ENCODE results near the gene LRP6.
"Not testable (repeated sequence)": the region's sequence is repeated elsewhere in the genome, so short reads cannot be mapped to it uniquely, and the experiment has no call there.

LRP6 gene

GRCh38 chr12:12171991-12172511 is 94.8 kb downstream of the LRP6 start:
- peak; percentile 72 for DNase-seq

- DNase-seq, result no peak
Measured at GRCh38 chr12:12167847-12168246, 99.0 kb downstream of the LRP6 start.

GRCh38 chr12:12166751-12167150 is 100.1 kb downstream of the LRP6 start:
- no peak for DNase-seq

GRCh38 chr12:12159988-12160387 is 106.9 kb downstream of the LRP6 start:
- no peak for DNase-seq

- DNase-seq, result no peak
Measured at GRCh38 chr12:12158858-12159257, 108.0 kb downstream of the LRP6 start.

DNA sequence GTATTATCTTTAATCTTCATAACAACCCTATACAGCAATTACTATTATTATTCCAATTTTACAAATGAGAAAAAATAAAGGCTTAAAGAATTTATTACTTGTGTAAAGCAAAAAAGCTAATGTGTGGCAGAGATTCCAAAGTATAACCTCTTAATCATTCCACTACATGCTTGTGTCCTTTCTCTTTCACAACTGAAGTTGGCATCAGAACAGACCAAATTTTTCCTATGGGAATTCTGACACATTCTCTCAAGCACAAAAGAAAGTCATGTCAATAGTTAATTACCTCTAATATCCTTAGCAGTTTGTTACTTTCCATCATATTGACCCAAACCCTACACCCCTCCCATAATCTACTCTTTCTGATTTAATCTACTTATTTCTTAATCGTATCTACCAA is 109.4 kb downstream of the LRP6 start:
- DNase-seq, result no peak

DNA sequence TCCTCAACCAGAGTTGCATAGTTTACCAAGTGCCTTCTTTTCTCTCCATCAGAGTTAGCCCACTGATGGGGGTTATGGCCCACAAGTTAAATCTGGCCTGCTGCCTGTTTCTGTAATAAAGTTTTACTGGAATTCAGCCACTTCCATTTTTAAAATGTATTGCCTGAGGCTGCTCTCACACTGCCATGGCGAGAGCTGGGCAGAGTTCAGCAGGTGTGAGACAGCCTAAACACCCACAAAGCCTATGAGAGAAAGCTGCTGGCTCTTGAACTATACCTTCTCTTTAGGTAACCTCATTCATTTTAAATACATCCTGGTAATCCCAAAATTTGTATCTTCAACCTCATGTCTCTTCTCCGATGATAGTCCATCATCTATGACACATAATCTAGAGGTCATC is 110.0 kb downstream of the LRP6 start:
- no peak for DNase-seq

GRCh38 chr12:12156116-12156515 is 110.7 kb downstream of the LRP6 start:
- no peak for DNase-seq

DNA sequence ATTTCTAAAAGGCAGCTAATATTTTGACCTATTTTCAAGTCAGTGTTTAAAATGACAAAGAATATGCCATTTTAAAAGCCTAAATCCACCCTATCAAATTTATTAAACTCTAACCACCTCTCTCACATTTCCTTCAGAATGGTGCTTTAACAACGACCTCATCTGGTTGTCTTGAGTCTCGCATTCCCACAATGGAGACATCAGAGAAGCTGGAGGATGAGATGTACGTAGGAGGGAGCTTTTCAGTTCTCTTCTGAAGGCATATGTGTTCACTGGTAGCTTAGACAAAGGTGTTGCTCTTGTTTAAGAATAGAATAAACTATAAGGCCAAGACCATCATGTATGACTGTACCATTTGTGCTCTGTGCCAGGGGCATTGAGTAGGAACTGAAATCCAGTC is 113.2 kb downstream of the LRP6 start:
- DNase-seq, result no peak

DNA sequence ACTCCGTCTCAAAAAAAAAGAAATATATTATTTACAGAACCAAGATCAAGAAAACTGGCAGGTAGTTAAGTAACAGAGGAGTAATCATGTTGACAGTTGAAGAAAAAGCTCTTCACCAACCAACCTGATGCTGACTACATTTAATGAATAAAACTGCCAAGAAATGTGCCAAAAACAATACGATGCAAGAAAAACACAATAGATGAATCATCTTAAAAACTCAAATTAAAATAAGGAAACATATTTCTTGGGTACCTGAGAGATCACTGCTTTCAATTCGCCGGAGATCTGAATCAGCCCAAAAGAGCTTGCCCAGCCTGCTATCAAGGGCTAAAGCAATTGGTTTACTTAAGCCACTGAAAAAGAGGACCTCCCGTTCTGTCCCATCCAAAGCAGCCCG is 119.7 kb downstream of the LRP6 start:
- no peak for DNase-seq

DNA sequence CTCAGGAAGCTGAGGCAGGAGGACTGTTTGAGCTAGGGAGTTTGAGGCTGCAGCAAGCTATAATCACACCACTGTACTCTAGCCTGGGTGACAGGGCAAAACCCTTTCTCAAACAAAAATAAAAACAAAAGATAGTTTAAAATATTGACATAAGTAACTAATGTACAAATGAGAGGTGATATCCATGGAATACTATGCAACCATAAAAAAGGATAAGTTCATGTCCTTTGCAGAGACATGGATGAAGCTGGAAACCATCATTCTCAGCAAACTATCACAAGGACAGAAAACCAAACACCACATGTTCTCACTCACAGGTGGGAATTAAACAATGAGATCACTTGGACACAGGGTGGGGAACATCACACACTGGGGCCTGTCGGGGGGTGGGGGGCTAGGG is 122.3 kb downstream of the LRP6 start:
- DNase-seq, result not testable (repeated sequence)

GRCh38 chr12:12141000-12141399 is 125.8 kb downstream of the LRP6 start:
- DNase-seq, result no peak

- no peak for DNase-seq
Measured at GRCh38 chr12:12138203-12139154, 128.4 kb downstream of the LRP6 start.

- no peak for DNase-seq
Measured at GRCh38 chr12:12133785-12134184, 133.1 kb downstream of the LRP6 start.

DNA sequence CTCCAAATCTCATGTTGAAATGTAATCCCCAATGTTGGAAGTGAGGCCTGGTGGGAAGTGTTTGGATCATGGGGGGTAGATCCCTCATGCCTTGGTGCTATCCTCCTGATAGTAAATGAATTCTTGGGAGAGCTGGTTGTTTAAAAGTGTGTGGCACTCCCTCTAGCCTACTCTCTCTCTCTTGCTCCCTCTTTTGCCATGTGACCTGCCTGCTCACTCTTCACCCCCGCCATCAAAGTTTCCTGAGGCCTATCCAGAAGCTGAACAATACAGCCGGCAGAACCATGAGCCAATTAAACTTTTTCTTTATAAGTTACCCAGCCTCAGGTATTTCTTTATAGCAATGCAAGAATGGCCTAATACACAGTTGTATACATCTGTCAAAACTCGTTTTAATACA is 133.6 kb downstream of the LRP6 start:
- no peak for DNase-seq

DNA sequence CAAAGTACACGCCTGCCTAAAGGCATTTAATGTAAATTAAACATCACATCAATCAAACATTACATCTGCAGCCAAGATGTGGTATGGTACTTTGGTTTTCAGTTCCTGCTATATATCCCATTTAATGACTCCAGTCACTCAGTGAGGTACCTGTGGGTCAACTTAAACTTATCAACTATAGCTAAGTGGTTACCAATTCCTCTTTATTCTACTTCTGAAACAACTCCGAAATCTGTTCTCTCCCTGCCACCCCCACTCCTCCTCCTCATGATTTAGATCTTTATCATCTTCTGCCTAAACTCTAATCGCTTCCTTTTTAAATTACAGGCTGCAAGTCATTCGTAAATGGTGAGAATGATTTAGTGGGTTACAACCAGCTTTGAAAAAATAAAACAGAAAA is 138.2 kb downstream of the LRP6 start:
- DNase-seq, result no peak

GRCh38 chr12:12127304-12127703 is 139.5 kb downstream of the LRP6 start:
- DNase-seq, result no peak

DNA sequence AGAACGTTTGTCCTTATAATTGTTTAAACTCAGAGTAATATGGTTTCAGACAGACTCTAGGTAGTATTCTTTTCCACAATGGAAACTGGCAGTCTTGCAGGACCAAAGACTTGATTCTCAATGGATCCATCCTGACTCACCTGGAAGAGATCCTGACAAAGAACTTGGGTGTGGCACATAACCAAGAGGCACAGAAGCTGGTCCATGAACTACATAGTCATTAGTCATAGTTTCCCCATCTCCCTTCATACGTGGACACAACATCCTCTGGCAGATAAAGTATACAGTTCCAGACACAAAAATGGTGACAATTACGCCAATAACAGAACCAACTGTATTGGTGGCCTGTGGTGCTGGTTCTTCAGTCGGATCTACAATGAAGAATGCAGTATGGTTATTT is 140.3 kb downstream of the LRP6 start:
- DNase-seq, result no peak

DNA sequence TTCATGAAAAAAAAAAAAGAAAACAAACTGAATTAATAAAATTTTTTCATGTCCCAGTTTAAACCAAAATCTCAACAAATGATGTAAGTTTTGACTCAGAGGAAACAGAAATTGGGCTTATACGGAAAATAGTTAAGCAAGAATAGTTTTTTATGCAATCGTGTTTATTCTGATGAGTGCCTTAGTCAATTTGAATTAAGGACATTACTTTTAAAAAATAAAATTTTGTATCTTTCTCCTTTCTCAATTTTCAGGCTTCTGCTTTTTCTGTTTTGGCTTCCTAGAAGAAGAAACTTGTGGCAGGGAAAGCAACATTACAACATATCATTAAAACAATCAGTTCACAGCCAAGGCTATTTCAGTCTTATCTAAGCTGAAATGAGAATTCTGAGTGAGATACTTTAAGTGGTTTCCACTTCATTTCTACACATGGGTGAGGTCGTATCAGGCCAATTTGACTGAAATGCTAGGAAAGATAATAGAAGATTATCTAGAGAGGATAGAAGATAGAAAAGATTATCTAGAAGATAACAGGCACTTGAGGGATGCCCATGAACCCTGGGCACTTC is 143.7 kb downstream of the LRP6 start:
- DNase-seq, result peak; percentile 64

- DNase-seq, result peak; percentile 6
Measured at GRCh38 chr12:12121061-12121460, 145.8 kb downstream of the LRP6 start.

DNA sequence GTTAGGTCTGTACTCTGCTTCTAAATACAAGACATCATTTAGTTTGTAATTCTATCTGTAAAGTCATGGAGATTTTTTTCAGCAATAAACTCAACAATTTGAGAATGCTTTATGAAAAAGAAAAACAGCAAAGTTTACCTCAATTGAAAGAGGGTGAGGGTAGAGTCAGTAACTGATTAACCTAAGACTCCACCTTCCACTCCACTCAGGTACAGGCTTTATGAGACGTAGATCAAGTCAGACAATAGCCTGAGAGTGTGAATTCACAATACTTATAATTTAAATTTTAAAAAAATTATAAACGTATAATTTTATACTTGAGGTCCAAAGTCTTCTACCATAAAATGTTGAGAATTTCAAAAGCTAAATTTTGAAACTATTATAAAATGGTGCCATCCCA is 150.2 kb downstream of the LRP6 start:
- DNase-seq, result no peak

DNA sequence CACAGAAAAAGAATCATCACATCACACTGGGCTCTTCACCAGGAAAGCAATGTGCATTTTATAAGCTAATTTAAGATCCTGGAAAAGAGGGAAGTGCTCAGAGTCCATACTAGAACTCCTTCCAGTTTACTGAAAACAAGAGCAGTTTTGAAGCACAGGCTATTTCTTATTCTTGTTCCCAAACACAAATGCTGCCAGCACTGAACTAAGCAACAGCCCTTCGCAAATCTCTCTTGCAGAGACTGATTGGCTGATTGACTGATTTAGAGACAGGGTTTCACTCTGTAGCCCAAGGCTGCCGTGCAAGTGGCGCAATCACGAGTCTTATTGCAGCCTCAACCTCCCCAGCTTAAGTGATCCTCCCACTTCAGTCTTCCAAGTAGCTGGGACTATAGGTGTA is 151.3 kb downstream of the LRP6 start:
- DNase-seq, result no peak

- DNase-seq, result not testable (repeated sequence)
Measured at GRCh38 chr12:12110923-12111555, 155.8 kb downstream of the LRP6 start.
